IMR-90 (cell line): ENCODE measurements around the gene CNPY3.

Source experiments
- MAFK ChIP-seq: IDR thresholded peaks from 2 replicates; pipeline ENCODE4 v1.6.1; 2012; ENCODE audit warnings: low read depth, low read length, improper control_type of control experiment
- MAZ ChIP-seq: IDR thresholded peaks from 2 replicates; pipeline ENCODE4 v1.6.1; 2012; ENCODE audit warnings: low read depth, mild to moderate bottlenecking, low read length, improper control_type of control experiment, moderate library complexity, borderline replicate concordance
- MXI1 ChIP-seq: IDR thresholded peaks from 2 replicates; pipeline ENCODE4 v1.6.1; 2012; ENCODE audit warnings: low read depth, mild to moderate bottlenecking, low read length, moderate library complexity, borderline replicate concordance
- POLR2A ChIP-seq: IDR thresholded peaks from 2 replicates; pipeline ENCODE4 v1.6.1; 2012; ENCODE audit warnings: mild to moderate bottlenecking, low read depth, low read length
- RFX5 ChIP-seq: IDR thresholded peaks from 2 replicates; pipeline ENCODE4 v1.8.0; 2012; ENCODE audit warnings: low read depth, mild to moderate bottlenecking, low read length, moderate library complexity
- TF ChIP-seq, protein P1 (sequence below): conservative IDR thresholded peaks from 2 replicates; pipeline ENCODE4 v1.5.1; 2012; ENCODE audit warnings: mild to moderate bottlenecking, low read depth, low read length, improper control_type of control experiment

DNA sequence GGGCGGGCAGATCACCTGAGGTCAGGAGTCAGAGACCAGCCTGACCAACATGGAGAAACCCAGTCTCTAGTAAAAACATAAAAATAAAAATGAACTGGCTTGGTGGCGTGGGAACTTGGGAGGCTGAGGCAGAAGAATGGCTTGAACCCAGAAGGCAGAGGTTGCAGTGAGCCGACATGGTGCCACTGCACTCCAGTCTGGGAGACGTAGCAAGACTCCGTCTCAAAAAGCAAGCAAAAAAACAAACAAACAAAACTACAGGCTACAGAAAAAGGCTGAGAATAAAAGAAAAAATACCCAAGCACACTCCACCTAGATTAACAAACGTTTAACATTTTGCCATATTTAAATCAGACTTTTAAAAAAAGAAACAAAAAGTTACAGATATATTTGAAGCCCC is 7.5 kb upstream of the CNPY3 start:
- TF ChIP-seq, protein P1, sequence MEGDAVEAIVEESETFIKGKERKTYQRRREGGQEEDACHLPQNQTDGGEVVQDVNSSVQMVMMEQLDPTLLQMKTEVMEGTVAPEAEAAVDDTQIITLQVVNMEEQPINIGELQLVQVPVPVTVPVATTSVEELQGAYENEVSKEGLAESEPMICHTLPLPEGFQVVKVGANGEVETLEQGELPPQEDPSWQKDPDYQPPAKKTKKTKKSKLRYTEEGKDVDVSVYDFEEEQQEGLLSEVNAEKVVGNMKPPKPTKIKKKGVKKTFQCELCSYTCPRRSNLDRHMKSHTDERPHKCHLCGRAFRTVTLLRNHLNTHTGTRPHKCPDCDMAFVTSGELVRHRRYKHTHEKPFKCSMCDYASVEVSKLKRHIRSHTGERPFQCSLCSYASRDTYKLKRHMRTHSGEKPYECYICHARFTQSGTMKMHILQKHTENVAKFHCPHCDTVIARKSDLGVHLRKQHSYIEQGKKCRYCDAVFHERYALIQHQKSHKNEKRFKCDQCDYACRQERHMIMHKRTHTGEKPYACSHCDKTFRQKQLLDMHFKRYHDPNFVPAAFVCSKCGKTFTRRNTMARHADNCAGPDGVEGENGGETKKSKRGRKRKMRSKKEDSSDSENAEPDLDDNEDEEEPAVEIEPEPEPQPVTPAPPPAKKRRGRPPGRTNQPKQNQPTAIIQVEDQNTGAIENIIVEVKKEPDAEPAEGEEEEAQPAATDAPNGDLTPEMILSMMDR, result no peak
- no peak for TF ChIP-seq MAZ
- no peak for TF ChIP-seq MAFK
- no peak for TF ChIP-seq POLR2A
- TF ChIP-seq RFX5, result no peak
- no peak for TF ChIP-seq MXI1
